Naive thymus-derived CD4-positive, alpha-beta T cell (primary cell): ENCODE data around the gene TENM4. TPM values are rescaled to one million over a fixed set of nuclear protein-coding genes. Genes with fewer than 3 reads are reported as not detected.

Experiments used
- ATAC-seq: fragments of 150-1000 bp; cut with Tn5 transposase; 2 replicates; pipeline ENCODE4 v1.10.0; 2021; ENCODE audit warnings: mild to moderate bottlenecking, moderate library complexity
- CTCF ChIA-PET: fragments of 350-600 bp; sonication (Branson Sonifier 250); formaldehyde crosslinking; loops from one replicate; lab custom pipeline; 2021; ENCODE audit warnings: antibody characterized with exemption; lab: Charles Lee
- POLR2A ChIA-PET: fragments of 350-600 bp; sonication (Branson Sonifier 250); formaldehyde crosslinking; loops from one replicate; lab custom pipeline; 2021; ENCODE audit warnings: antibody characterized with exemption, inconsistent platforms; lab: Charles Lee
- DNase-seq, 9 donors: peaks; one replicate each; pipeline versions ENCODE4 v3.0.0 to v3.0.0-alpha.2; 2020 to 2022; ENCODE audit warnings: mixed read lengths in 1 of 9
- H3K27ac ChIP-seq: one replicate; pipeline ENCODE4 v1.7.0; 2013; ENCODE audit warnings: mild to moderate bottlenecking, low read depth, low read length, moderate library complexity
- H3K27me3 ChIP-seq, 2 donors: one replicate each; pipeline ENCODE4 v1.7.0; 2013; ENCODE audit warnings: low read length in 2 of 2, mild to moderate bottlenecking in 2 of 2, moderate library complexity in 2 of 2; ENCODE audit not compliant: control insufficient read depth in 2 of 2, insufficient read depth in 2 of 2
- H3K36me3 ChIP-seq, 3 experiments: 1 replicate in 2 of 3; 2 replicates in 1 of 3; pipeline ENCODE4 v1.7.0; 2013; ENCODE audit warnings: low read length in 3 of 3, mild to moderate bottlenecking in 3 of 3, moderate library complexity in 1 of 3; ENCODE audit not compliant: insufficient read depth in 3 of 3, control insufficient read depth in 2 of 3
- H3K4me1 ChIP-seq, 2 donors: one replicate each; pipeline ENCODE4 v1.7.0; 2013; ENCODE audit warnings: low read length in 2 of 2, mild to moderate bottlenecking in 2 of 2, moderate library complexity in 1 of 2; ENCODE audit not compliant: control insufficient read depth in 2 of 2, insufficient read depth in 2 of 2
- H3K4me3 ChIP-seq: 2 replicates; pipeline ENCODE4 v1.7.0; 2013; ENCODE audit warnings: mild to moderate bottlenecking, low read length
- H3K9me3 ChIP-seq, 3 experiments: 1 replicate in 2 of 3; 2 replicates in 1 of 3; pipeline ENCODE4 v1.7.0; 2013; ENCODE audit warnings: low read length in 3 of 3; ENCODE audit not compliant: control insufficient read depth in 2 of 3
- H3K27ac Mint-ChIP-seq, 9 donors: one replicate each; pipeline ENCODE4 v1.8.0; 2020 to 2022; ENCODE audit warnings: mixed read lengths in 9 of 9, mild to moderate bottlenecking in 8 of 9, moderate library complexity in 5 of 9, inconsistent platforms in 2 of 9
- H3K27me3 Mint-ChIP-seq, 5 donors: one replicate each; pipeline ENCODE4 v1.8.0; 2021 to 2022; ENCODE audit warnings: mixed read lengths in 5 of 5, mild to moderate bottlenecking in 1 of 5
- H3K36me3 Mint-ChIP-seq, 5 donors: one replicate each; pipeline ENCODE4 v1.8.0; 2020 to 2022; ENCODE audit warnings: mixed read lengths in 5 of 5, mild to moderate bottlenecking in 3 of 5, inconsistent platforms in 1 of 5
- H3K4me1 Mint-ChIP-seq, 7 donors: one replicate each; pipeline ENCODE4 v1.8.0; 2020 to 2022; ENCODE audit warnings: mixed read lengths in 7 of 7, mild to moderate bottlenecking in 3 of 7, inconsistent platforms in 1 of 7
- H3K4me3 Mint-ChIP-seq, 10 donors: one replicate each; pipeline ENCODE4 v1.8.0; 2020 to 2022; ENCODE audit warnings: mild to moderate bottlenecking in 10 of 10, mixed read lengths in 10 of 10, moderate library complexity in 6 of 10, inconsistent platforms in 2 of 10
- H3K9me3 Mint-ChIP-seq, 11 donors: one replicate each; pipeline ENCODE4 v1.8.0; 2020 to 2022; ENCODE audit warnings: mixed read lengths in 11 of 11, mild to moderate bottlenecking in 4 of 11, inconsistent platforms in 1 of 11, moderate library complexity in 1 of 11
- intact Hi-C, 2 donors: fragments of 100-400 bp; cut with micrococcal nuclease; formaldehyde crosslinking; loops; one replicate each; pipeline ENCODE4 v1.15.1; 2023
- polyA plus RNA-seq, 2 donors: library from polyadenylated mRNA; unstranded; fragments of 300-500 nt; fragmentation: Illumina TruSeq; gene quantifications; one replicate each; pipeline ENCODE4 v1.2.3, GENCODE V29; 2021
- total RNA-seq, 6 experiments: library from RNA in 5 of 6; stranded (reverse) in 5 of 6; gene quantifications; 1 replicate in 5 of 6; 2 replicates in 1 of 6; pipeline ENCODE4 v1.2.3 and lab custom pipeline; 2021 to 2026

TENM4 gene
- total and polyA plus RNA-seq, 7 experiments from 2014 or later = 0.32 to 0.47 TPM; not detected in 5

- Histone ChIP-seq H3K27ac (no peak overlapping the region), H3K9me3 (no peaks in the 10 kb centered on the region), H3K27me3 (no peaks in the 10 kb centered on the region), H3K36me3 (no peaks in the 10 kb centered on the region), H3K4me3 (no peak overlapping the region), H3K4me1 (no peaks in the 10 kb centered on the region)
- no peaks in the 10 kb centered on the region for H3K4me1 Mint-ChIP-seq
- H3K36me3 Mint-ChIP-seq = no peaks in the 10 kb centered on the region
- DNase-seq (no peak), ATAC-seq (no peak)
- peaks cover 0 to 5% (median 0%) of the 10 kb centered on the region in 11 donors for H3K9me3 Mint-ChIP-seq
- ChIA-PET CTCF (no interaction called here), POLR2A (no interaction called here)
- H3K27me3 Mint-ChIP-seq = peaks cover 0 to 14% (median 0%) of the 10 kb centered on the region in 5 donors
- H3K27ac Mint-ChIP-seq = no peak overlapping the region
- no peak overlapping the region for H3K4me3 Mint-ChIP-seq
- intact Hi-C loops = no loop called here
Observed at GRCh38 chr11:79236541-79236971, 204.3 kb downstream of the TENM4 start.

- ATAC-seq (no peak), DNase-seq (no peak)
- no peak overlapping the region for H3K4me3 Mint-ChIP-seq
- H3K36me3 ChIP-seq = no peaks in the 10 kb centered on the region
- peaks cover 0 to 5% (median 0%) of the 10 kb centered on the region in 11 donors for H3K9me3 Mint-ChIP-seq
- no peaks in the 10 kb centered on the region for H3K9me3 ChIP-seq
- no peaks in the 10 kb centered on the region for H3K36me3 Mint-ChIP-seq
- H3K27me3 ChIP-seq = no peaks in the 10 kb centered on the region
- no peaks in the 10 kb centered on the region for H3K4me1 ChIP-seq
- H3K27me3 Mint-ChIP-seq = peaks cover 0 to 14% (median 0%) of the 10 kb centered on the region in 5 donors
- no peak overlapping the region for H3K4me3 ChIP-seq
- no peak overlapping the region for H3K27ac ChIP-seq
- POLR2A ChIA-PET = no interaction called here
- intact Hi-C loops = no loop called here
- no peak overlapping the region for H3K27ac Mint-ChIP-seq
- no peaks in the 10 kb centered on the region for H3K4me1 Mint-ChIP-seq
- CTCF ChIA-PET = no interaction called here
Observed at GRCh38 chr11:79235696-79236095, 205.1 kb downstream of the TENM4 start.

- ChIA-PET POLR2A (no interaction called here), CTCF (no interaction called here)
- peaks cover 0 to 7% (median 0%) of the 10 kb centered on the region in 11 donors for H3K9me3 Mint-ChIP-seq
- no peaks in the 10 kb centered on the region for H3K4me1 Mint-ChIP-seq
- Histone ChIP-seq H3K27me3 (no peaks in the 10 kb centered on the region), H3K4me1 (no peaks in the 10 kb centered on the region), H3K9me3 (no peaks in the 10 kb centered on the region), H3K27ac (no peak overlapping the region), H3K36me3 (no peaks in the 10 kb centered on the region), H3K4me3 (no peak overlapping the region)
- no peak overlapping the region for H3K4me3 Mint-ChIP-seq
- ATAC-seq (no peak), DNase-seq (no peak)
- intact Hi-C loops = no loop called here
- no peaks in the 10 kb centered on the region for H3K36me3 Mint-ChIP-seq
- no peak overlapping the region for H3K27ac Mint-ChIP-seq
- peaks cover 0 to 14% (median 0%) of the 10 kb centered on the region in 5 donors for H3K27me3 Mint-ChIP-seq
Observed at GRCh38 chr11:79232346-79232745, 208.5 kb downstream of the TENM4 start.

GRCh38 chr11:79229047-79229446, 211.8 kb downstream of the TENM4 start:
- H3K4me3 Mint-ChIP-seq = no peak overlapping the region
- Histone ChIP-seq H3K27ac (no peak overlapping the region), H3K36me3 (no peaks in the 10 kb centered on the region), H3K9me3 (no peaks in the 10 kb centered on the region), H3K4me3 (no peak overlapping the region), H3K27me3 (no peaks in the 10 kb centered on the region), H3K4me1 (no peaks in the 10 kb centered on the region)
- peaks cover 0 to 7% (median 5%) of the 10 kb centered on the region in 5 donors for H3K27me3 Mint-ChIP-seq
- H3K36me3 Mint-ChIP-seq = no peaks in the 10 kb centered on the region
- ATAC-seq (no peak), DNase-seq (no peak)
- H3K9me3 Mint-ChIP-seq = peaks cover 0 to 10% (median 0%) of the 10 kb centered on the region in 11 donors
- POLR2A ChIA-PET = no interaction called here
- no peaks in the 10 kb centered on the region for H3K4me1 Mint-ChIP-seq
- H3K27ac Mint-ChIP-seq = no peak overlapping the region
- intact Hi-C loops = no loop called here
- CTCF ChIA-PET = no interaction called here

GRCh38 chr11:79227767-79228755, 212.8 kb downstream of the TENM4 start:
- Histone ChIP-seq H3K36me3 (no peaks in the 10 kb centered on the region), H3K4me3 (no peak overlapping the region), H3K4me1 (no peaks in the 10 kb centered on the region), H3K27ac (no peak overlapping the region), H3K9me3 (no peaks in the 10 kb centered on the region), H3K27me3 (no peaks in the 10 kb centered on the region)
- Mint-ChIP-seq H3K4me3 (no peak overlapping the region), H3K4me1 (no peaks in the 10 kb centered on the region), H3K9me3 (peaks cover 0 to 9% (median 0%) of the 10 kb centered on the region in 11 donors), H3K27me3 (peaks cover 0 to 9% (median under 1%) of the 10 kb centered on the region in 5 donors), H3K27ac (no peak overlapping the region), H3K36me3 (no peaks in the 10 kb centered on the region)
- intact Hi-C loops = no loop called here
- DNase-seq = no peak
- ChIA-PET POLR2A (no interaction called here), CTCF (no interaction called here)
- no peak for ATAC-seq

- DNase-seq = no peak
- H3K9me3 ChIP-seq = no peaks in the 10 kb centered on the region
- Mint-ChIP-seq H3K4me3 (no peak overlapping the region), H3K4me1 (no peaks in the 10 kb centered on the region), H3K9me3 (peaks cover 0 to 8% (median 2%) of the 10 kb centered on the region in 11 donors), H3K27me3 (peaks cover 0 to 11% (median 5%) of the 10 kb centered on the region in 5 donors), H3K36me3 (no peaks in the 10 kb centered on the region), H3K27ac (no peak overlapping the region)
- POLR2A ChIA-PET = no interaction called here
- no peak overlapping the region for H3K27ac ChIP-seq
- no peaks in the 10 kb centered on the region for H3K4me1 ChIP-seq
- H3K27me3 ChIP-seq = no peaks in the 10 kb centered on the region
- CTCF ChIA-PET = no interaction called here
- H3K4me3 ChIP-seq = no peak overlapping the region
- intact Hi-C loops = no loop called here
- no peaks in the 10 kb centered on the region for H3K36me3 ChIP-seq
- ATAC-seq = no peak
Observed at GRCh38 chr11:79227308-79227707, 213.5 kb downstream of the TENM4 start.
